GM21717 (cell line): ENCODE measurements around the gene FOXK2.
"Not testable (repeated sequence)": the region's sequence is repeated elsewhere in the genome, so short reads cannot be mapped to it uniquely, and the experiment has no call there.

ENCODE experiments used
- ATAC-seq: cut with Tn5 transposase; IDR thresholded peaks from one replicate; pipeline ENCODE4 v1.9.1; 2021; ENCODE audit warnings: mild to moderate bottlenecking, moderate library complexity; ENCODE audit not compliant: unreplicated experiment

Gene FOXK2

DNA sequence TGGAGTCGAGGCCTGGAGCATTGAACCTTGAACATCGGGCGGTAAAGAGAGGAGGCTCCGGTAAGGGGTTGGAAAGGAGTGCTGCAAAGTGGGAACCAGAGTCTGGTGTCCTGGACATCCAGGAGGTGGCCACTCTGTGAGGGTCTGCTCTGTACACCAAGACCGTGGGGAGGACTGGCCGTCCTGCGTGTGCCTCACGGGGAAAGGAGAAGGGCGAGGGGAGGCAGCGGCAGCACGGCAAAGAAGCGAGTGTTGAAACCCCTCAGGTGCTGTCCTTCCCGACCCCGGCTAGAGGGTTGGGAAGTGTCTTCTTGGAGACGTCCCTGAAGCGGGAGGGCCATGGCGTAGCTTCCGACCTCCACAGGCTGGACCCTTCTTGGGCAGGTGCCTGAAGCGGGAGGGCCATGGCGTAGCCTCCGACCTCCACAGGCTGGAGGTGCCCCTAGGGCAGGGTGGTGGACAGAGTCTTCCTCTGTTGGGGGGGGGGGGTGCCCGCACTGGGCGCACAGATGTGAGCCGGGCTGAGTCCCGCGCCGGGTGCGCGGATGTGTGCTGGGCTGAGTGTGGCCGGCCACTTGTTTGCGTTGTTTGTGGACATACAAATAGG lies 42.0 kb downstream of the FOXK2 start:
- no peak for ATAC-seq

GRCh38 chr17:82562718-82563220 lies 43.2 kb downstream of the FOXK2 start:
- not testable (repeated sequence) for ATAC-seq

- no peak for ATAC-seq
These were observed 43.8 kb downstream of the FOXK2 start for GRCh38 chr17:82563318-82563717.

DNA sequence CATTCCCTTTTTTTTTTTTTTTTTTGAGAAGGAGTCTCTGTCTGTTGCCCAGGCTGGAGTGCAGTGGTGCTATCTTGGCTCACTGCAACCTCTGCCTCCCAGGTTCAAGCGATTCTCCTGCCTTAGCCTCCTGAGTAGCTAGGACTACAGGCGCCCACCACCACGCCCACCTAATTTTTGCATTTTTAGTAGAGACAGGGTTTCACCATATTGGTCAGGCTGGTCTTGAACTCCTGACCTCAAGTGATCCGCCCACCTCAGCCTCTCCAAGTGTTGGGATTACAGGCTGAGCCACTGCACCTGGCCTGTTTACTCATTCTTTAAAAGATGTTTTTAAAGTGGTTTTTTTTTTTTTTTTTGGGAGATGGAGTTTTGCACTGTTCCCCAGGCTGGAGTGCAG lies 44.2 kb downstream of the FOXK2 start:
- not testable (repeated sequence) for ATAC-seq

DNA sequence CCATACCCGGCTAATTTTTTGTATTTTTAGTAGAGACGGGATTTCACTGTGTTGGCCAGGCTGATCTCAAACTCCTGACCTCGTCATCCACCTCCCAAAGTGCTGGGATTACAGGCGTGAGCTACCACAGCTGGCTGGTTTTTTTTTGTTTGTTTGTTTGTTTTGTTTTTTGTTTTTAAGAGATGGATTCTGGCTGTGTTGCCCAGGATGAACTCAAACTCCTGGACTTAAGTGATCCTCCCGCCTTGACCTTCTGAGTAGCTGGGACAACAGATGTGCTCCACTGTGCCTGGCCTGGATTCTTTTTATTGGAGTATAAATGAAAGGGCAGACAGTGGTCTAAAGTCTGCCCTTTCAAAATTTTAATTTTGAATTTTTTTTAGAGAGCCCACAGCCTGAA lies 44.7 kb downstream of the FOXK2 start:
- ATAC-seq: no peak

DNA sequence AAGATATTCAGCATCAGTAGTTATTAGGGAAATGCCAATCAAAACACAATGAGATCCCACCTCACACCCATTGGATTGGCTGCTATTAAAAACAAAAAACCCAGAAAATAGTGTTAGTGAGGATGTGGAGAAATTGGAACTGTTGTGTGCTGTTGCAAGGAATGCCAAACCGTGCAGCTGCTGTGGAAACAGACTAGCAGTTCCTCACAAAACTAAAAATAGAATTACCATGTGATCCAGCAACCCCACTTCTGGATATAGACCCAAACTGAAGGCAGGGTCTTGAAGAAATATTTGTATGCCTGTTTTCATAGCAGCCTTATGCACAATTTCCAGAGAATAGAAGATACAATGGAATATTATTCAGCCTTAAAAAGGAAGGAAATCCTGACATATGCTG lies 46.0 kb downstream of the FOXK2 start:
- no peak for ATAC-seq

DNA sequence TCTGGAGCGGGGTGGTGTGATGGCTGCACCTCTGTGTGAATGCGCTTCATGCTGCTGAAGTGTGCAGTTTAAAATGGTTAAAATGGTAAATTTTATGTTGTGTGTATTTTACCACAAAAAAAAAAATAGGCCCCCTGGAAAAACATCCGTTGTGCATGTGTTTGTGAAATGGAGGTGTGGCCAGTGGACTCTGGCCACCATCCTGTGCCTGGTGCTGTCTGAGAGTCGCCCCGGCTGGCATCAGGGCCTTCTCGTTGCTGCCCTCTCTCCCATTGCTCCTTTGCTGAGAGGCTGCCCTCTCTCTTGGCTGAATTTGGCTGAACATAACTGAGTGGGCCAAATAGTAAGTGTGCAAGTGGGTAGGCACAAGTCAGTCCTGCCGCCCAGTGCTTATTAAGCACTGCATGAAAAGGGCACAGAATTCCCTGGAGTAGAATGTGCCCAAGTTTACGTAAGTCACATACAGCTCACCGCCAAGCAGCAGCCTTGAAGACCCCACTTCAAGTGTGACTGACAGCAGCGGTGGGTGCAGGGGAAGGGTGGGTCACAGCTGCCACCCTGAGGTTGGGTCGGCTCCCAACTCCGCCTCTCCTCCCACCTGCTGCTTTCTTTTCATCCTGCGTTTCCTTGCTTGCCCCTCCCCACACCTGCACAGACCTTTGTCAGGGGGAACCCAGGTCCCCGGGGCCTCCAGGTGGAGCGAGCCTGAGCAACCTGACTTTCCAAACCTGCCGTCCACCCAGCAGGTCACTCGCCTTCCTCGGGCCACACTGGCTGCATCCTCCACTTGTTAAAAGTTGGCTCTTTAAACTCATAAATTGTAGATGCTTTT lies 46.8 kb downstream of the FOXK2 start:
- ATAC-seq: no peak

DNA sequence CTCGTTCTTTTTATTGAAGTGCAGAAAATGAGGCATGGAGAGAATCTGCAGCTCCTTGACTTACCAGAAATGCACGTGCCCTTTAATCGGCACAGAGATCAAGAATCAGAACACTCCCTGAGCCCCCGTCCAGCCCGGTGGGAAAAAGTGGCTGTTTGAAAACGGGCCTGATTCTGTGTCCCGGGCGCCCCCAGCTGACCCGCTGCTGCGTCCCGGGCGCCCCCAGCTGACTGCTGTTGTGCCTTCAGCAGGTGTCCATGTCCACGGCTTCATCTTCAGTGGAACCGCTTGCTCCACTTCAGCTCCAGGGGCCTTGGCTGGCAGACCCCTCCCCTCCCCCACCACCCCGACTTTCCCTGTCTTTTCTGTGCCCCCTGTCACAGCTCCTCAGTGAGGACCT lies 47.8 kb downstream of the FOXK2 start:
- ATAC-seq: no peak

DNA sequence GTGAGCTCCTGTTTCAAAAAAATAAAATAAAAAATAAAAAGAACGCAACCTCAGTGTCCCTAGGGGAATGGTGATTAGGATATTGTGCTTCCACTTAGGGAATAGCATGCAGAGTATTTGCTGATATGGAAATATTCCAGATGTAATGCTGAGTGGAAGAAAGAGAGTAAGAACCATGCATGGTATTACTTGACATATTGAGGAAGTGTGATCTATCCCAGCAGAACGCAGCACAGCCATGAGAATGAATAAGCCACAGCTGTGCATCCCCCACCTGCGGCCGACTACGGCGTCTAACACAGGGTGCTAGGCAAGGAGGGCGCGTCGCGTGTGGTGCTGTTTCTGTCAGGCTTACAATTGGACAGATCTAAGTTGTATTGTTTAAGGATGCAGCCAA lies 49.5 kb downstream of the FOXK2 start:
- ATAC-seq: no peak

- no peak for ATAC-seq
These were observed 50.1 kb downstream of the FOXK2 start for GRCh38 chr17:82569621-82570020.

GRCh38 chr17:82570277-82570676 lies 50.7 kb downstream of the FOXK2 start:
- ATAC-seq: no peak

DNA sequence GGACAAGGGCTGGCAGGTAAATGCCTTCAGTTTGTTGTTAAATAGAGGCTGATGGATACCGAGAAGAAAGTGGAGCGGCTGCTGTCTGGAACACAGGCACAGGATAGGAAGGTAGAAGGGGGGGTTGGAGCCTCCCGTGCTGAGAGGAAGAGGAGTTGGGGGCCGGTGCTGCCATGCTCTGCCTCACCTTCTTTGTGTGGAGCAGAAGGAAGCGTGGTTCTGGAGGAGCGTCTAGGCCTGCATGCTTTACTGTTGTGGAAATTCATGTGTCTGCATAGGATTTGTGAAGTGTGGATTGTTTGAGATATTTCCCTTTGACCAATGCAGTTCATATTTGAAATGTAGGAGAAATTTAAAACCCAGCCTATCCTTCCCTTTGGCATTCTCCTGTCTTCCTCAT lies 52.3 kb downstream of the FOXK2 start:
- no peak for ATAC-seq

- ATAC-seq: no peak
These were observed 54.5 kb downstream of the FOXK2 start for GRCh38 chr17:82574041-82574440.

DNA sequence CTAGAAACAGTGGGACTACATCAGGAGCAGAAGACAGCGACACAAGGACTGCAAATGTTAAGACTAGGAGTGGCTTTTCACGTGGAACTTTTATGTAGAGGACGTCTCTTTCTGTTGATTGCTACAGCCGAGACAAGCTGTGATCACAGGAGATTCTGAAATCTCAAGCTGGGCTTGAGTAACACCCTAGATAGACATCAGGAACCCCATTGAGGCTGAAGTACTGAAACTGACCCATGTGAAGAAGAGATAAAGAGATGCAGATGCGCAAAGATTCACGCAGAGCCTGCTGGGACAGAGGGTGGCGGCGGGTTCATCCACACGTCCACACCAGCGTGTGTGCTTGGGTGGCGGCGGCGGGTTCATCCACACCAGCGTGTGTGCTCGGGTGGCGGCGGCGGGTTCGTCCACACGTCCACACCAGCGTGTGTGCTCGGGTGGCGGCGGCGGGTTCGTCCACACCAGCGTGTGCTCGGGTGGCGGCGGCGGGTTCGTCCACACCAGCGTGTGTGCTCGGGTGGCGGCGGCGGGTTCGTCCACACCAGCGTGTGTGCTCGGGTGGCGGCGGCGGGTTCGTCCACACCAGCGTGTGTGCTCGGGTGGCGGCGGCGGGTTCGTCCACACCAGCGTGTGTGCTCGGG lies 56.2 kb downstream of the FOXK2 start:
- ATAC-seq: not testable (repeated sequence)

GRCh38 chr17:82577300-82577699 lies 57.8 kb downstream of the FOXK2 start:
- ATAC-seq: no peak

GRCh38 chr17:82579969-82580368 lies 60.4 kb downstream of the FOXK2 start:
- not testable (repeated sequence) for ATAC-seq

- no peak for ATAC-seq
These were observed 62.7 kb downstream of the FOXK2 start for GRCh38 chr17:82582213-82582612.

GRCh38 chr17:82582709-82583108 lies 63.2 kb downstream of the FOXK2 start:
- no peak for ATAC-seq

DNA sequence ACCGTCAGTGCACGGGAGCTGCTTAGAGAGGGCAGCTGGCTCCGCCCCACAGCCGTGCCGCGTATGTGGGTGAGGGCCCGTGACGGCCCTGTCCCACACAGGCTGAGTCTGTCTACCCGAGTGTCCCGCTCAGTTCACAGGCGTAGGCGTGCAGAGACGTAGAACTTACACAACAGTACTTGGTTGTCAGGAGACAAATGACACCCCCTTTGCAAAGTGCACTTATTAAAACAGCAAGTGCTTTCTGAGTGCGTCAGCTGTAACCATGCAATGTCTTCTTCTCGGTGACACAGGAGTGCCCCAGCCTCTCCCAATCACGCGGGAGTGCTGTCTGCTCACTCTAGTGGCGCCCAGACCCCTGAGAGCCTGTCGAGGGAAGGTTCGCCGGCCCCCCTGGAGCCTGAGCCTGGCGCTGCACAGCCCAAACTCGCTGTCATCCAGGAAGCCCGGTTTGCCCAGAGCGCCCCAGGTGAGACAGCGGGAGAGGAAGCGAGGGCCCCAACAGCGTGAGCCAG lies 64.2 kb downstream of the FOXK2 start:
- no peak for ATAC-seq

DNA sequence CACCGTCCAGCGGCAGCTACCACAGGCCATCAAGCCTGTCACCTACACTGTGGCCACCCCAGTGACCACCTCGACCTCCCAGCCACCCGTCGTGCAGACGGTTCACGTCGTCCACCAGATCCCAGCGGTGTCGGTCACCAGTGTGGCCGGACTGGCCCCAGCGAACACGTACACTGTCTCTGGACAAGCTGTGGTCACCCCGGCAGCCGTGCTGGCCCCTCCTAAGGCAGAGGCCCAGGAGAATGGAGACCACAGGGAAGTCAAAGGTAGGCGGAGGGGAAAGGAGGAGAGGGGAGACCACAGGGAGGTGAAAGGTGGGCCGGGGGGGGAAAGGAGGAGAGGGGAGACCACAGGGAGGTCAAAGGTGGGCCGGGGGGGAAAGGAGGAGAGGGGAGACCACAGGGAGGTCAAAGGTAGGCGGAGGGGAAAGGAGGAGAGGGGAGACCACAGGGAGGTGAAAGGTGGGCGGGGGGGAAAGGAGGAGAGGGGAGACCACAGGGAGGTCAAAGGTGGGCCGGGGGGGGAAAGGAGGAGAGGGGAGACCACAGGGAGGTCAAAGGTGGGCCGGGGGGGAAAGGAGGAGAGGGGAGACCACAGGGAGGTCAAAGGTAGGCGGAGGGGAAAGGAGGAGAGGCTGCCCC lies 66.5 kb downstream of the FOXK2 start:
- ATAC-seq: not testable (repeated sequence)

DNA sequence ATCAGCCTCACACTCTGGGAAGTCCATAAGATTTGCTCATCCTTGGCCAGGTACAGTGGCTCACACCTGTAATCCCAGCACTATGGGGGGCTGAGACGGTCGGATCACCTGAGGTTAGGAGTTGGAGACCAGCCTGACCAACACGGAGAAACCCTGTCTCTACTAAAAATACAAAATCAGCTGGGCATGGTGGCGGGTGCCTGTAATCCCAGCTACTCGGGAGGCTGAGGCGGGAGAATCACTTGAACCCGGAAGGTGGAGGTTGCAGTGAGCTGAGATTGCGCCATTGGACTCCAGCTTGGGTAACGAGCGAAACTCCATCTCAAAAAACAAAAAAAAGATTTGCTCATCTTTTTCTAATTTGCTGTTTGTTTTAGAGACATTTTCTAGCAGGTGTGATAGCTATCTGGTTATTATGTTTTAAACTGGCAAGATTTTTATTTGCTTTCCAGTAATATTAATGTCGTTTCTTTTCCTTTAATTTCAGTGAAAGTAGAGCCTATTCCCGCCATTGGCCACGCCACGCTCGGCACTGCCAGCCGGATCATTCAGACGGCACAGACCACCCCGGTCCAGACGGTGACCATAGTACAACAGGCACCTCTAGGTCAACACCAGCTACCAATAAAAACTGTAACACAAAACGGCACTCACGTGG lies 67.2 kb downstream of the FOXK2 start:
- ATAC-seq: no peak
